ENCODE data around the gene PHOX2A. TPM values are rescaled to one million over a fixed set of nuclear protein-coding genes. Genes with fewer than 3 reads are reported as not detected.

The PHOX2A gene
- total RNA-seq, 1 experiment from 2014 or later, result not detected

DNA sequence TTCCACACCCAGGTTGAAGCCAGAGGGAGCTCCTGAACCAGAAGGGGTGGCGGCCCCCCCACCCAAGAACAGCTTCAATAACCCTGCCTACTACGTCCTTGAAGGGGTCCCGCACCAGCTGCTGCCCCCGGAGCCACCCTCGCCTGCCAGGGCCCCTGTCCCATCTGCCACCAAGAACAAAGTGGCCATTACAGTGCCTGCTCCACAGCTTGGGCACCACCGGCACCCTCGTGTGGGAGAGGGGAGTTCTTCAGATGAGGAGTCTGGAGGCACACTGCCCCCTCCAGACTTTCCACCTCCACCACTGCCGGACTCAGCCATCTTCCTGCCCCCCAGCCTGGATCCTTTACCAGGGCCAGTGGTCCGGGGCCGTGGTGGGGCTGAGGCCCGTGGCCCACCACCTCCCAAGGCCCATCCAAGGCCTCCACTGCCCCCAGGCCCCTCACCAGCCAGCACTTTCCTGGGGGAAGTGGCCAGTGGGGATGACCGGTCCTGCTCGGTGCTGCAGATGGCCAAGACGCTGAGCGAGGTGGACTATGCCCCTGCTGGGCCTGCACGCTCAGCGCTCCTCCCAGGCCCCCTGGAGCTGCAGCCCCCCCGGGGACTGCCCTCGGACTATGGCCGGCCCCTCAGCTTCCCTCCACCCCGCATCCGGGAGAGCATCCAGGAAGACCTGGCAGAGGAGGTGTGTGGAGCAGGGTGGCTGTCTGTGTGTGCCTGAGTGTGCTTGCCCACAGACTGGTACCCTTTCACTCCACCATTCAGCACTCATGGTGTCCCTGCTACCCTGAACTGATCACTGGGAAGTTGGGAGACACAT is 6.7 kb downstream of the PHOX2A start:
- TF ChIP-seq, protein P1, sequence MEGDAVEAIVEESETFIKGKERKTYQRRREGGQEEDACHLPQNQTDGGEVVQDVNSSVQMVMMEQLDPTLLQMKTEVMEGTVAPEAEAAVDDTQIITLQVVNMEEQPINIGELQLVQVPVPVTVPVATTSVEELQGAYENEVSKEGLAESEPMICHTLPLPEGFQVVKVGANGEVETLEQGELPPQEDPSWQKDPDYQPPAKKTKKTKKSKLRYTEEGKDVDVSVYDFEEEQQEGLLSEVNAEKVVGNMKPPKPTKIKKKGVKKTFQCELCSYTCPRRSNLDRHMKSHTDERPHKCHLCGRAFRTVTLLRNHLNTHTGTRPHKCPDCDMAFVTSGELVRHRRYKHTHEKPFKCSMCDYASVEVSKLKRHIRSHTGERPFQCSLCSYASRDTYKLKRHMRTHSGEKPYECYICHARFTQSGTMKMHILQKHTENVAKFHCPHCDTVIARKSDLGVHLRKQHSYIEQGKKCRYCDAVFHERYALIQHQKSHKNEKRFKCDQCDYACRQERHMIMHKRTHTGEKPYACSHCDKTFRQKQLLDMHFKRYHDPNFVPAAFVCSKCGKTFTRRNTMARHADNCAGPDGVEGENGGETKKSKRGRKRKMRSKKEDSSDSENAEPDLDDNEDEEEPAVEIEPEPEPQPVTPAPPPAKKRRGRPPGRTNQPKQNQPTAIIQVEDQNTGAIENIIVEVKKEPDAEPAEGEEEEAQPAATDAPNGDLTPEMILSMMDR (IDR thresholded peaks at IDR 0.05; ENCODE audit: insufficient read depth in 1 of 2, low read depth in 1 of 2, low read length in 1 of 2, severe bottlenecking in 1 of 2, unreplicated experiment in 1 of 2), result no peak
- Mint-ChIP-seq H3K4me1 (ENCODE audit: low read depth, unreplicated experiment) (peaks cover 14% of the 10 kb centered on the region), H3K27me3 (ENCODE audit: insufficient read depth, unreplicated experiment) (no peaks in the 10 kb centered on the region), H3K27ac (ENCODE audit: unreplicated experiment) (no peak overlapping the region), H3K4me3 (ENCODE audit: unreplicated experiment) (no peak overlapping the region), H3K36me3 (ENCODE audit: insufficient read depth, unreplicated experiment) (peaks cover 75% of the 10 kb centered on the region), H3K9me3 (ENCODE audit: unreplicated experiment) (no peaks in the 10 kb centered on the region)
- H3K4me3 ChIP-seq (ENCODE audit: low read depth, low read length), result no peak overlapping the region
- peaks cover 19% of the 10 kb centered on the region for H3K36me3 ChIP-seq (ENCODE audit: control insufficient read depth, insufficient read depth, low read length)
- intact Hi-C loops (cut with micrococcal nuclease; ENCODE audit: unreplicated experiment), result loop anchor here (5.0 kb wide), 1 partner anchor 195 kb away; the partner anchor contains the start of gene CLPB
- ChIA-PET CTCF (interaction anchor here (1.0 to 3.0 kb wide), 6 partner anchors 12 to 212 kb away, joined by 3 to 15 read pairs (median 5); partner anchors contain the start of genes CLPB and INPPL1), POLR2A (interaction anchor here (0.8 to 1.6 kb wide), 2 partner anchors 14 to 46 kb away, joined by 3 to 6 read pairs; partner anchors contain the start of gene FOLR1)
- BruUV-seq (replicated peaks), result no TSS peak
- no peaks in the 10 kb centered on the region for H3K27me3 ChIP-seq (replicated peaks; ENCODE audit: control insufficient read depth, insufficient read depth, low read length)
- DNase-seq, result peak in 1 of 2 experiments; percentile 45
- peaks cover 24% of the 10 kb centered on the region for H3K4me1 ChIP-seq
- H3K9me3 ChIP-seq, result no peaks in the 10 kb centered on the region

DNA sequence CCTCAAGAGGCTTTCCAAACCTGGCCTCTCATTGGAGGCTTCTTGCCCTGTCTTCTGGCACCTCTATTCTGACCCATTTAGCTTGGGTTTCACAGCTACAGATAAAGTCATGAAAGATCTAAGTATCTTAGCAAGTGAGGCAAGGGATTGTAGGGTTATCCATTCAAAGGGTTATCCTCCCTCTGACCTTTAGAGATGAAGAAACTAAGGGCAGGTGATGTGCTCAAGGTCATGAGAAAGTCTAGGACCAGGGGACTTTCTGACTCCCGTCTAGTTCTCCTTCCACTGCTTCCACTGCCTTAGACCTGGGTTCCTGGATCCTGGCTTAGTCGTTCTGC is 7.2 kb downstream of the PHOX2A start:
- DNase-seq, result peak in 1 of 2 experiments; percentile 21
- Histone ChIP-seq H3K9me3 (no peaks in the 10 kb centered on the region), H3K4me3 (ENCODE audit: low read depth, low read length) (no peak overlapping the region), H3K36me3 (ENCODE audit: control insufficient read depth, insufficient read depth, low read length) (peaks cover 19% of the 10 kb centered on the region), H3K4me1 (peaks cover 24% of the 10 kb centered on the region), H3K27me3 (replicated peaks; ENCODE audit: control insufficient read depth, insufficient read depth, low read length) (no peaks in the 10 kb centered on the region)
- ChIA-PET POLR2A (no interaction called here), CTCF (interaction anchor here (0.6 to 3.0 kb wide), 5 partner anchors 12 to 212 kb away, joined by 3 to 15 read pairs (median 4); partner anchors contain the start of genes CLPB and INPPL1)
- H3K27ac Mint-ChIP-seq (ENCODE audit: unreplicated experiment), result no peak overlapping the region
- no peaks in the 10 kb centered on the region for H3K27me3 Mint-ChIP-seq (ENCODE audit: insufficient read depth, unreplicated experiment)
- no peak overlapping the region for H3K4me3 Mint-ChIP-seq (ENCODE audit: unreplicated experiment)
- TF ChIP-seq, protein P1 (IDR thresholded peaks at IDR 0.05; ENCODE audit: insufficient read depth in 1 of 2, low read depth in 1 of 2, low read length in 1 of 2, severe bottlenecking in 1 of 2, unreplicated experiment in 1 of 2), result peak in 1 of 2 experiments; percentile 4
- BruUV-seq (replicated peaks), result no TSS peak
- peaks cover 81% of the 10 kb centered on the region for H3K36me3 Mint-ChIP-seq (ENCODE audit: insufficient read depth, unreplicated experiment)
- intact Hi-C loops (cut with micrococcal nuclease; ENCODE audit: unreplicated experiment), result loop anchor here (5.0 kb wide), 1 partner anchor 196 kb away; the partner anchor contains the start of gene CLPB
- H3K9me3 Mint-ChIP-seq (ENCODE audit: unreplicated experiment), result no peaks in the 10 kb centered on the region
- peaks cover 14% of the 10 kb centered on the region for H3K4me1 Mint-ChIP-seq (ENCODE audit: low read depth, unreplicated experiment)

DNA sequence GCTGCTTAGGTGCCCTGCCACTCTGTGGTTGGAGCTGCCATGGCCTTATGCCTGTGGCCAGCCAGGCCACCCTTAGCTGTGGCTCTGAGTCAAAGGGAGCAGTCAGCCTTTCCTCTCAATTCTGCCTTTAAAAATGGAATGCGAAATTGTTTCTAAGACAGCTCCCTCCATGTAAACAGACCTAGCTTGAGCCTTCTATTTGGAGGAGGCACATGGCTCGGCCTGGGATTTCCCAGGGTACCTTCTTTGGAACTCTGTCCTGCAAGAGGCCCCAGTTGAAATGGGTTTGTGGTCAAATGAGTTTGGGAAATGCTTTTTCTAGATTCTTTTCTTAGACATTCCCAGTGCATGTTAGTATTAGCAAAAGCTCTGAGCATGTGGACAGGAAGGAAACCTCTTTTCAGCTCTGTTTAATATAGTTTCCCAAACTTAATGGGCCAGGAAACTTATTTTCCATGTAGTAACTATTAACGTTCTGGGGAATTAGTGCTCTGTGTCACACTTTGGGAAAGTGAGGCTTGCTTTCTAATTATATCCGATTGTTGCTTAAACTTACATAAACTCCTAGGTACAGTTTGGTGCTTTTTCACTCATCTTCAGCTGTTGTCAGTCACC is 7.8 kb downstream of the PHOX2A start:
- Mint-ChIP-seq H3K4me1 (ENCODE audit: low read depth, unreplicated experiment) (peaks cover 14% of the 10 kb centered on the region), H3K9me3 (ENCODE audit: unreplicated experiment) (no peaks in the 10 kb centered on the region), H3K27ac (ENCODE audit: unreplicated experiment) (no peak overlapping the region), H3K4me3 (ENCODE audit: unreplicated experiment) (no peak overlapping the region), H3K27me3 (ENCODE audit: insufficient read depth, unreplicated experiment) (no peaks in the 10 kb centered on the region), H3K36me3 (ENCODE audit: insufficient read depth, unreplicated experiment) (peaks cover 86% of the 10 kb centered on the region)
- TF ChIP-seq, protein P1 (IDR thresholded peaks at IDR 0.05; ENCODE audit: insufficient read depth in 1 of 2, low read depth in 1 of 2, low read length in 1 of 2, severe bottlenecking in 1 of 2, unreplicated experiment in 1 of 2), result no peak
- intact Hi-C loops (cut with micrococcal nuclease; ENCODE audit: unreplicated experiment), result loop anchor here (5.0 kb wide), 1 partner anchor 196 kb away; the partner anchor contains the start of gene CLPB
- BruUV-seq (replicated peaks), result no TSS peak
- Histone ChIP-seq H3K36me3 (ENCODE audit: control insufficient read depth, insufficient read depth, low read length) (peaks cover 21% of the 10 kb centered on the region), H3K27me3 (replicated peaks; ENCODE audit: control insufficient read depth, insufficient read depth, low read length) (no peaks in the 10 kb centered on the region), H3K9me3 (no peaks in the 10 kb centered on the region), H3K4me3 (ENCODE audit: low read depth, low read length) (no peak overlapping the region), H3K4me1 (peaks cover 24% of the 10 kb centered on the region)
- peak in 1 of 2 experiments; percentile 36 for DNase-seq
- CTCF ChIA-PET, result interaction anchor here (0.6 to 3.0 kb wide), 6 partner anchors 11 to 211 kb away, joined by 3 to 15 read pairs (median 4); partner anchors contain the start of genes CLPB and INPPL1
- POLR2A ChIA-PET, result no interaction called here

Measured in Caco-2 (cell line).